T-cell (primary cell): Measurements from ENCODE around the gene TPP1. TPM values are rescaled to one million over a fixed set of nuclear protein-coding genes. Genes with fewer than 3 reads are reported as not detected.

Source experiments
- ATAC-seq, 4 experiments: fragments of 200-7000 bp in 3 of 4; fragments of 150-1000 bp in 1 of 4; cut with Tn5 transposase; replicated peaks in 1 of 4; 1 replicate in 3 of 4; 2 replicates in 1 of 4; pipeline ENCODE4 v1.10.0; 2021; ENCODE audit warnings: moderate library complexity in 3 of 4, mild to moderate bottlenecking in 2 of 4, moderate number of reproducible peaks in 1 of 4
- CTCF ChIA-PET, 2 donors: fragments of 300-600 bp; sonication (Branson Sonifier 250); formaldehyde crosslinking; loops; one replicate each; lab custom pipeline; 2022; ENCODE audit warnings: antibody characterized with exemption in 2 of 2; lab: Charles Lee
- POLR2A ChIA-PET, 2 donors: fragments of 300-600 bp; sonication (Branson Sonifier 250); formaldehyde crosslinking; loops; one replicate each; lab custom pipeline; 2022; ENCODE audit warnings: antibody characterized with exemption in 2 of 2; lab: Charles Lee
- DNase-seq, 35 experiments: peaks; one replicate each; pipeline versions ENCODE4 v3.0.0 to v3.0.0-alpha.2; 2013 to 2023
- H3K27ac ChIP-seq: one replicate; pipeline ENCODE4 v1.5.1; 2013; ENCODE audit warnings: low read length
- H3K27me3 ChIP-seq, 2 experiments: replicated peaks in 1 of 2; 1 replicate in 1 of 2; 2 replicates in 1 of 2; pipeline versions ENCODE4 v1.6.1 to v1.7.0; 2013; ENCODE audit warnings: low read length in 1 of 2, mixed read lengths in 1 of 2; ENCODE audit not compliant: control insufficient read depth in 2 of 2, insufficient read depth in 2 of 2; ENCODE audit errors: extremely low read depth in 1 of 2
- H3K36me3 ChIP-seq, 2 donors: 1 replicate in 1 of 2; 2 replicates in 1 of 2; pipeline versions ENCODE4 v1.6.1 to v1.7.0; 2013; ENCODE audit warnings: low read length in 1 of 2; ENCODE audit not compliant: control insufficient read depth in 2 of 2, insufficient read depth in 1 of 2; ENCODE audit errors: extremely low read depth in 1 of 2
- H3K4me1 ChIP-seq, 2 experiments: 1 replicate in 1 of 2; 2 replicates in 1 of 2; pipeline versions ENCODE4 v1.6.1 to v1.7.0; 2013; ENCODE audit warnings: low read length in 2 of 2, mixed read lengths in 1 of 2; ENCODE audit not compliant: insufficient read depth in 2 of 2, control insufficient read depth in 1 of 2; ENCODE audit errors: extremely low read depth in 1 of 2
- H3K4me3 ChIP-seq, 2 donors: 1 replicate in 1 of 2; 2 replicates in 1 of 2; pipeline versions ENCODE4 v1.5.1 to v1.7.0; 2013; ENCODE audit warnings: mild to moderate bottlenecking in 2 of 2, low read length in 1 of 2, moderate library complexity in 1 of 2; ENCODE audit not compliant: control insufficient read depth in 1 of 2; ENCODE audit errors: extremely low read depth in 1 of 2
- H3K9me3 ChIP-seq: 2 replicates; pipeline ENCODE4 v1.7.0; 2013
- H3K27ac Mint-ChIP-seq, 2 donors: one replicate each; pipeline ENCODE4 v1.8.0; 2020 to 2021; ENCODE audit warnings: mild to moderate bottlenecking in 2 of 2, mixed read lengths in 2 of 2
- H3K27me3 Mint-ChIP-seq, 2 donors: one replicate each; pipeline ENCODE4 v1.8.0; 2021 to 2022; ENCODE audit warnings: mixed read lengths in 2 of 2
- H3K36me3 Mint-ChIP-seq: one replicate; pipeline ENCODE4 v1.8.0; 2021; ENCODE audit warnings: mixed read lengths
- H3K4me1 Mint-ChIP-seq, 3 donors: one replicate each; pipeline ENCODE4 v1.8.0; 2020 to 2022; ENCODE audit warnings: mixed read lengths in 3 of 3, mild to moderate bottlenecking in 1 of 3
- H3K4me3 Mint-ChIP-seq, 3 donors: one replicate each; pipeline ENCODE4 v1.8.0; 2020 to 2022; ENCODE audit warnings: mild to moderate bottlenecking in 3 of 3, mixed read lengths in 3 of 3, moderate library complexity in 3 of 3
- H3K9me3 Mint-ChIP-seq, 3 donors: one replicate each; pipeline ENCODE4 v1.8.0; 2020 to 2022; ENCODE audit warnings: mixed read lengths in 3 of 3
- whole genome bisulfite sequencing: methylation state at CpG from one replicate; pipeline ENCODE4 v1.1.5; 2013; ENCODE audit warnings: missing lambda C conversion rate; ENCODE audit not compliant: insufficient coverage; 5-methylcytosine and 5-hydroxymethylcytosine counted together
- total RNA-seq, 35 experiments: library from RNA in 6 of 35; stranded (reverse) in 6 of 35; fragments of 120-200 nt in 1 of 35; gene quantifications; one replicate each; pipeline versions ENCODE4 v1.2.1 to v1.2.4 and lab custom pipeline; 2013 to 2026

The TPP1 gene
- total RNA-seq, 5 donors from 2014 or later (not counting 1 experiment from before 2014, with no cell fraction given) = 67.4 to 168 (median 132) TPM

GRCh38 chr11:6615046-6615445 is 4.2 kb downstream of the TPP1 start:
- 97% methylated on average over 3 of the region's 5 CpGs for WGBS
- Histone ChIP-seq H3K4me3 (no peak overlapping the region), H3K27ac (no peak overlapping the region), H3K36me3 (peaks cover 17 to 35% of the 10 kb centered on the region in 2 donors), H3K9me3 (no peaks in the 10 kb centered on the region), H3K4me1 (peaks cover 22 to 55% of the 10 kb centered on the region in 2 experiments), H3K27me3 (no peaks in the 10 kb centered on the region)
- Mint-ChIP-seq H3K4me3 (no peak overlapping the region), H3K27ac (peak overlapping the region in 1 of 2 donors; percentile 62), H3K9me3 (no peaks in the 10 kb centered on the region), H3K4me1 (peaks cover 15 to 29% (median 23%) of the 10 kb centered on the region in 3 donors), H3K27me3 (no peaks in the 10 kb centered on the region), H3K36me3 (peaks cover 29% of the 10 kb centered on the region)
- ChIA-PET POLR2A (no interaction called here), CTCF (no interaction called here)
- DNase-seq (no peak), ATAC-seq (no peak)

GRCh38 chr11:6614446-6614845 is 4.8 kb downstream of the TPP1 start:
- Mint-ChIP-seq H3K4me3 (no peak overlapping the region), H3K4me1 (peaks cover 21 to 35% (median 27%) of the 10 kb centered on the region in 3 donors), H3K27me3 (no peaks in the 10 kb centered on the region), H3K36me3 (peaks cover 35% of the 10 kb centered on the region), H3K27ac (peak overlapping the region; percentile 10 to 62), H3K9me3 (no peaks in the 10 kb centered on the region)
- Histone ChIP-seq H3K36me3 (peaks cover 21 to 41% of the 10 kb centered on the region in 2 donors), H3K4me3 (no peak overlapping the region), H3K4me1 (peaks cover 20 to 57% of the 10 kb centered on the region in 2 experiments), H3K27ac (no peak overlapping the region), H3K9me3 (no peaks in the 10 kb centered on the region), H3K27me3 (no peaks in the 10 kb centered on the region)
- no CpG with 5 or more reads among the region's 2 CpGs for WGBS
- no peak for DNase-seq
- no peak for ATAC-seq
- CTCF ChIA-PET = no interaction called here
- POLR2A ChIA-PET = no interaction called here

GRCh38 chr11:6613496-6613895 is 5.7 kb downstream of the TPP1 start:
- H3K9me3 ChIP-seq = no peaks in the 10 kb centered on the region
- Mint-ChIP-seq H3K4me1 (peaks cover 29 to 44% (median 32%) of the 10 kb centered on the region in 3 donors), H3K36me3 (peaks cover 42% of the 10 kb centered on the region), H3K27ac (no peak overlapping the region), H3K9me3 (no peaks in the 10 kb centered on the region), H3K4me3 (no peak overlapping the region), H3K27me3 (no peaks in the 10 kb centered on the region)
- peaks cover 19 to 59% of the 10 kb centered on the region in 2 experiments for H3K4me1 ChIP-seq
- ATAC-seq (no peak), DNase-seq (no peak)
- H3K36me3 ChIP-seq = peaks cover 21 to 50% of the 10 kb centered on the region in 2 donors
- no peaks in the 10 kb centered on the region for H3K27me3 ChIP-seq
- H3K27ac ChIP-seq = peak overlapping the region; percentile 98
- H3K4me3 ChIP-seq = no peak overlapping the region
- POLR2A ChIA-PET = interaction anchor here in 1 of 2 donors (1.0 kb wide), 1 partner anchor 132 kb away, joined by 3 read pairs; the partner anchor contains the start of genes ARFIP2 and TIMM10B
- 89% methylated on average over 3 of the region's 3 CpGs for WGBS
- CTCF ChIA-PET = interaction anchor here in 1 of 2 donors (0.7 to 1.0 kb wide), 2 partner anchors 70 to 235 kb away, joined by 3 to 8 read pairs; partner anchors contain the start of gene MRPL17

GRCh38 chr11:6612213-6613041 is 6.8 kb downstream of the TPP1 start, which contains the start of gene TAF10:
Gene TAF10 (minus strand): TSS chr11:6612216. CDS start chr11:6612189, 27 bp downstream.
- H3K36me3 ChIP-seq = peaks cover 21 to 61% of the 10 kb centered on the region in 2 donors
- DNase-seq (peak; percentile 91 to 98 (median 95)), ATAC-seq (peak; percentile 89 to 92 (median 90))
- peak within 1 kb of the TSS; percentile 78 to 87 for H3K4me3 ChIP-seq
- Mint-ChIP-seq H3K4me3 (peak within 1 kb of the TSS in 2 of 3 donors; percentile 86 to 87), H3K9me3 (no peaks in the 10 kb centered on the region), H3K36me3 (peaks cover 50% of the 10 kb centered on the region), H3K27me3 (no peaks in the 10 kb centered on the region), H3K4me1 (peaks cover 32 to 54% (median 33%) of the 10 kb centered on the region in 3 donors), H3K27ac (peak within 1 kb of the TSS; percentile 88 to 89)
- WGBS = under 1% methylated on average over 36 of the region's 51 CpGs
- H3K27me3 ChIP-seq = no peaks in the 10 kb centered on the region
- H3K4me1 ChIP-seq = peaks cover 20 to 59% of the 10 kb centered on the region in 2 experiments
- ChIA-PET POLR2A (interaction anchor here (0.5 to 1.6 kb wide), 9 partner anchors 8 to 436 kb away, joined by 3 to 13 read pairs (median 3); partner anchors contain the start of genes ARFIP2 (in 1 of the 2), MRPL17 (in 1 of the 2), SMPD1 (in 1 of the 2) and TIMM10B (in 1 of the 2)), CTCF (interaction anchor here in 1 of 2 donors (0.6 to 1.2 kb wide), 10 partner anchors 15 to 379 kb away, joined by 3 to 8 read pairs (median 3); partner anchors contain the start of gene MRPL17)
- peak within 1 kb of the TSS; percentile 98 for H3K27ac ChIP-seq
- H3K9me3 ChIP-seq = no peaks in the 10 kb centered on the region

- Mint-ChIP-seq H3K4me1 (peaks cover 32 to 57% (median 37%) of the 10 kb centered on the region in 3 donors), H3K36me3 (peaks cover 53% of the 10 kb centered on the region), H3K27me3 (no peaks in the 10 kb centered on the region), H3K9me3 (no peaks in the 10 kb centered on the region), H3K4me3 (peak overlapping the region in 2 of 3 donors; percentile 86 to 87), H3K27ac (peak overlapping the region in 1 of 2 donors; percentile 89)
- Histone ChIP-seq H3K27me3 (no peaks in the 10 kb centered on the region), H3K36me3 (peaks cover 21 to 62% of the 10 kb centered on the region in 2 donors), H3K9me3 (no peaks in the 10 kb centered on the region), H3K27ac (peak overlapping the region; percentile 79), H3K4me3 (peak overlapping the region; percentile 78 to 87), H3K4me1 (peaks cover 25 to 58% of the 10 kb centered on the region in 2 experiments)
- ChIA-PET CTCF (interaction anchor here (0.6 to 1.2 kb wide), 8 partner anchors 15 to 242 kb away, joined by 3 to 6 read pairs (median 3); partner anchors contain the start of gene MRPL17 (in 1 of the 2)), POLR2A (interaction anchor here (0.5 to 1.6 kb wide), 9 partner anchors 8 to 435 kb away, joined by 3 to 13 read pairs (median 3); partner anchors contain the start of genes MRPL17 (in 1 of the 2) and SMPD1 (in 1 of the 2))
- DNase-seq = peak in 2 of 35 experiments; percentile 12 to 29
- 0% methylated on average over 36 of the region's 36 CpGs for WGBS
- ATAC-seq = peak in 1 of 4 experiments; percentile 15
Observed at GRCh38 chr11:6611963-6612212, 7.3 kb downstream of the TPP1 start.
